22Rv1 (cell line): ENCODE results near the gene MRPL33.

ENCODE experiments used
- ZFX ChIP-seq: fragments of 450-650 bp; IDR thresholded peaks from 2 replicates; pipeline ENCODE4 v1.6.1; 2017; ENCODE audit warnings: antibody characterized with exemption, borderline replicate concordance
- TF ChIP-seq, protein P1 (sequence below): fragments of 450-650 bp; IDR thresholded peaks from 2 replicates; pipeline ENCODE4 v1.5.1; 2017; ENCODE audit warnings: mild to moderate bottlenecking

DNA sequence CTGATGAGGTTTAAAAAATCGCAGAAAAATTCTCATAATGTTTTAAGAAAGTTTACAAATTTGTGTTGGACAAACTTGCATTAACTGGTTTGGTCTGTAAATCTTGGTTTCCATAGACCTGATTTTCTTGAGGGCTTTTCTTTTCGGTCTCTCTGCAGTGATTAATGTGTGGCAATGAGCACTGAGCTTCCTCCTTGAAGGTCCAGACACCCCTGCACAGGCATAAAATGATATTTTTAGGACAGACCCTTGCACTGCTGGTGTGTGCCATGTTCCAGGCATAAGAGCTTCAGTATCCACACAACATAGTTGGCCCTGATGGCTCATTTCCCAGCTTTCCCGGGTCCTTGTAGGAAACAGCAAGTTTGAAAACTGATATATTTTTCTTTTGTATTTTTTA lies 33.7 kb downstream of the MRPL33 start:
- TF ChIP-seq, protein P1, sequence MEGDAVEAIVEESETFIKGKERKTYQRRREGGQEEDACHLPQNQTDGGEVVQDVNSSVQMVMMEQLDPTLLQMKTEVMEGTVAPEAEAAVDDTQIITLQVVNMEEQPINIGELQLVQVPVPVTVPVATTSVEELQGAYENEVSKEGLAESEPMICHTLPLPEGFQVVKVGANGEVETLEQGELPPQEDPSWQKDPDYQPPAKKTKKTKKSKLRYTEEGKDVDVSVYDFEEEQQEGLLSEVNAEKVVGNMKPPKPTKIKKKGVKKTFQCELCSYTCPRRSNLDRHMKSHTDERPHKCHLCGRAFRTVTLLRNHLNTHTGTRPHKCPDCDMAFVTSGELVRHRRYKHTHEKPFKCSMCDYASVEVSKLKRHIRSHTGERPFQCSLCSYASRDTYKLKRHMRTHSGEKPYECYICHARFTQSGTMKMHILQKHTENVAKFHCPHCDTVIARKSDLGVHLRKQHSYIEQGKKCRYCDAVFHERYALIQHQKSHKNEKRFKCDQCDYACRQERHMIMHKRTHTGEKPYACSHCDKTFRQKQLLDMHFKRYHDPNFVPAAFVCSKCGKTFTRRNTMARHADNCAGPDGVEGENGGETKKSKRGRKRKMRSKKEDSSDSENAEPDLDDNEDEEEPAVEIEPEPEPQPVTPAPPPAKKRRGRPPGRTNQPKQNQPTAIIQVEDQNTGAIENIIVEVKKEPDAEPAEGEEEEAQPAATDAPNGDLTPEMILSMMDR = no peak
- TF ChIP-seq ZFX = no peak
